VCaP (cell line): ENCODE measurements around the gene RHCG.
A peak's percentile ranks its signal among the peaks of the same experiment; 100 is the strongest.

Experiments
- H3K27ac ChIP-seq: fragments of 450-650 bp; 2 replicates; pipeline ENCODE4 v1.5.1; 2017
- CTCF ChIP-seq: fragments of 450-650 bp; conservative IDR thresholded peaks from 2 replicates; pipeline ENCODE4 v1.5.1; 2017; ENCODE audit warnings: mild to moderate bottlenecking, moderate library complexity

RHCG gene

GRCh38 chr15:89501646-89502045, 5.3 kb upstream of the RHCG start:
- TF ChIP-seq CTCF: no peak
- no peak overlapping the region for H3K27ac ChIP-seq

GRCh38 chr15:89500397-89501270, 4.3 kb upstream of the RHCG start:
- H3K27ac ChIP-seq: no peak overlapping the region
- peak; percentile 48 for TF ChIP-seq CTCF

GRCh38 chr15:89499156-89499555, 2.8 kb upstream of the RHCG start:
- H3K27ac ChIP-seq: peak overlapping the region; percentile 39
- TF ChIP-seq CTCF: no peak

GRCh38 chr15:89498574-89498906, 2.2 kb upstream of the RHCG start:
- H3K27ac ChIP-seq: peak overlapping the region; percentile 39
- TF ChIP-seq CTCF: no peak

- no peak for TF ChIP-seq CTCF
These were observed 848 bp upstream of the RHCG start for GRCh38 chr15:89497231-89497630.

GRCh38 chr15:89495638-89496145, 691 bp downstream of the RHCG start:
- no peak overlapping the region for H3K27ac ChIP-seq
- no peak for TF ChIP-seq CTCF

More at GRCh38 chr15:89497231-89497630, 848 bp upstream of the RHCG start:
- no peak overlapping the region for H3K27ac ChIP-seq

- no peak overlapping the region for H3K27ac ChIP-seq
These were observed 1.3 kb downstream of the RHCG start for GRCh38 chr15:89494941-89495637.

More at GRCh38 chr15:89494941-89495637, 1.3 kb downstream of the RHCG start:
- TF ChIP-seq CTCF: peak; percentile 53
